HepG2 (cell line): Measurements from ENCODE around the gene TEDC1. TPM values are rescaled to one million over a fixed set of nuclear protein-coding genes. Genes with fewer than 3 reads are reported as not detected.

Source experiments
- ATAC-seq: fragments of 200-7000 bp; cut with Tn5 transposase; 3 replicates; pipeline ENCODE4 v1.9.1; 2020; ENCODE audit warnings: mild to moderate bottlenecking, moderate library complexity
- BruUV-seq: library from RNA; stranded (reverse); fragments of 400-500 nt; replicated peaks from 2 replicates; lab custom pipeline; 2021; lab: Mats Ljungman, UMichigan
- CTCF ChIA-PET: fragments of 300-600 bp; formaldehyde crosslinking; extraction: SDS; loops from one replicate; lab custom pipeline; 2021; ENCODE audit warnings: low total read pairs, inconsistent platforms, low intra/inter-chr PET ratio; lab: Yijun Ruan, JAX
- POLR2A ChIA-PET: fragments of 350-600 bp; sonication (Branson Sonifier 250); formaldehyde crosslinking; loops from one replicate; lab custom pipeline; 2020; ENCODE audit warnings: antibody characterized with exemption, inconsistent platforms; lab: Yijun Ruan, JAX
- DNase-seq: peaks from one replicate; pipeline ENCODE4 v3.0.0-alpha.2; 2015; ENCODE audit warnings: low spot score
- FAIRE-seq: peaks from 3 replicates; lab custom pipeline; 2011; peaks lifted over from hg19 to GRCh38; lab: Jason Lieb, UNC
- H2AFZ ChIP-seq: one replicate; pipeline ENCODE4 v1.6.1; 2011; ENCODE audit warnings: low read length, inconsistent platforms
- H3K27ac ChIP-seq: fragments of 300-600 bp; 3 replicates; pipeline ENCODE4 v1.8.0; 2011; ENCODE audit warnings: mixed run types, mild to moderate bottlenecking, mixed read lengths, low read length, inconsistent platforms; ENCODE audit not compliant: insufficient read depth; ENCODE audit errors: extremely low read length
- H3K27me3 ChIP-seq, 2 experiments: fragments of 200-600 bp in 1 of 2; 2 replicates in 1 of 2; 3 replicates in 1 of 2; pipeline versions ENCODE4 v1.6.0 to v1.8.0; 2011; ENCODE audit warnings: low read length in 2 of 2, mild to moderate bottlenecking in 2 of 2, moderate library complexity in 2 of 2, inconsistent platforms in 1 of 2; ENCODE audit not compliant: insufficient read depth in 2 of 2, control insufficient read depth in 1 of 2
- H3K36me3 ChIP-seq, 2 experiments: fragments of 200-600 bp in 1 of 2; replicated peaks in 1 of 2; 2 replicates in 1 of 2; 3 replicates in 1 of 2; pipeline versions ENCODE4 v1.5.1 to v1.8.0; 2011; ENCODE audit warnings: low read length in 2 of 2, inconsistent platforms in 1 of 2; ENCODE audit not compliant: insufficient read depth in 2 of 2, control insufficient read depth in 1 of 2
- H3K4me1 ChIP-seq: 2 replicates; pipeline ENCODE4 v1.5.1; 2012; ENCODE audit warnings: low read length, inconsistent platforms; ENCODE audit not compliant: insufficient read depth
- H3K4me2 ChIP-seq: 2 replicates; pipeline ENCODE4 v1.6.0; 2011; ENCODE audit warnings: low read depth, low read length, inconsistent platforms
- H3K4me3 ChIP-seq, 3 experiments: fragments of 200-600 bp in 1 of 3; sonication (generic), shearing (Covaris generic) in 1 of 3; replicated peaks in 1 of 3; 2 replicates each; pipeline ENCODE4 v1.5.1; 2011 to 2016; ENCODE audit warnings: low read length in 3 of 3, inconsistent platforms in 2 of 3, low read depth in 2 of 3, mild to moderate bottlenecking in 2 of 3, control low read depth in 1 of 3, mixed read lengths in 1 of 3; ENCODE audit not compliant: insufficient read depth in 1 of 3
- H3K79me2 ChIP-seq: one replicate; pipeline ENCODE4 v1.6.1; 2011; ENCODE audit warnings: low read length, inconsistent platforms; ENCODE audit not compliant: insufficient read depth
- H3K9ac ChIP-seq: 2 replicates; pipeline ENCODE4 v1.6.0; 2011; ENCODE audit warnings: mild to moderate bottlenecking, low read depth, low read length, inconsistent platforms; ENCODE audit not compliant: insufficient read depth
- H3K9me3 ChIP-seq: 2 replicates; pipeline ENCODE4 v1.5.1; 2012; ENCODE audit warnings: mild to moderate bottlenecking, low read length
- H4K20me1 ChIP-seq: 2 replicates; pipeline ENCODE4 v1.6.0; 2011; ENCODE audit warnings: inconsistent platforms, mild to moderate bottlenecking, low read length, moderate library complexity; ENCODE audit not compliant: insufficient read depth
- CREB3 ChIP-seq: sonication (generic); formaldehyde crosslinking; IDR thresholded peaks from 2 replicates; pipeline ENCODE4 v1.5.0; 2020; ENCODE audit warnings: missing genetic modification reagents
- DBP ChIP-seq: sonication (generic); formaldehyde crosslinking; IDR thresholded peaks from 2 replicates; pipeline ENCODE4 v1.4.0; 2020; ENCODE audit warnings: missing genetic modification reagents; ENCODE audit errors: not compliant biosample characterization
- MTERF4 ChIP-seq: sonication (generic); formaldehyde crosslinking; IDR thresholded peaks from 2 replicates; pipeline ENCODE4 v1.8.0; 2023; ENCODE audit warnings: mild to moderate bottlenecking, missing genetic modification reagents
- RORA ChIP-seq: sonication (generic); formaldehyde crosslinking; IDR thresholded peaks from 2 replicates; pipeline ENCODE4 v1.5.0; 2020; ENCODE audit warnings: mild to moderate bottlenecking, missing genetic modification reagents, moderate library complexity
- TMF1 ChIP-seq: sonication (generic); formaldehyde crosslinking; IDR thresholded peaks from 2 replicates; pipeline ENCODE4 v1.8.1; 2022; ENCODE audit warnings: low read depth, missing genetic modification reagents
- TRAFD1 ChIP-seq: sonication (generic); formaldehyde crosslinking; IDR thresholded peaks from 2 replicates; pipeline ENCODE4 v1.5.1; 2020; ENCODE audit warnings: missing genetic modification reagents, mild to moderate bottlenecking, borderline replicate concordance
- ZIK1 ChIP-seq: sonication (generic); formaldehyde crosslinking; IDR thresholded peaks from 2 replicates; pipeline ENCODE4 v1.5.0; 2020; ENCODE audit warnings: mild to moderate bottlenecking, low read depth, missing genetic modification reagents, borderline replicate concordance
- ZNF570 ChIP-seq: sonication (generic); formaldehyde crosslinking; IDR thresholded peaks from 2 replicates; pipeline ENCODE4 v1.4.0; 2020; ENCODE audit warnings: mild to moderate bottlenecking, missing genetic modification reagents, borderline replicate concordance
- ZNF784 ChIP-seq: sonication (generic); formaldehyde crosslinking; IDR thresholded peaks from 2 replicates; pipeline ENCODE4 v1.5.1; 2020; ENCODE audit warnings: missing genetic modification reagents, mild to moderate bottlenecking, borderline replicate concordance
- ZNF790 ChIP-seq: sonication (generic); formaldehyde crosslinking; IDR thresholded peaks from 2 replicates; pipeline ENCODE4 v1.8.0; 2022; ENCODE audit warnings: missing genetic modification reagents, mild to moderate bottlenecking, borderline replicate concordance
- WGBS: methylation state at CpG from one replicate; pipeline ENCODE4 v1.1.6; 2017; ENCODE audit warnings: low lambda C conversion rate; 5-methylcytosine and 5-hydroxymethylcytosine counted together
- in situ Hi-C: cut with HindIII; loops from 2 replicates; pipeline ENCODE4 v1.10.0; 2017; ENCODE audit warnings: low pct_unique_long_range_greater_than_20kb; ENCODE audit not compliant: extremely low pct_ligation_motif_present
- intact Hi-C: fragments of 100-400 bp; cut with micrococcal nuclease; formaldehyde crosslinking; loops from one replicate; pipeline ENCODE4 v1.10.0; 2022; ENCODE audit not compliant: unreplicated experiment
- polyA plus RNA-seq, 8 experiments: library from polyadenylated mRNA; depleted of rRNA in 3 of 8; stranded (reverse) in 7 of 8; unstranded in 1 of 8; fragments of >200 nt; fragmentation: Illumina TruSeq in 4 of 8; extraction: Trizol in 4 of 8; gene quantifications; 2 replicates each; pipeline versions ENCODE4 v1.2.1 to v1.2.3, GENCODE V29; 2011 to 2016; ENCODE audit warnings: low read depth in 4 of 8, missing spikeins in 1 of 8, mixed read lengths in 1 of 8; ENCODE audit not compliant: insufficient read depth in 1 of 8
- total RNA-seq, 5 experiments: library from RNA; depleted of rRNA; stranded (reverse); fragments of >200 nt; fragmentation: Illumina TruSeq; extraction: Trizol; gene quantifications; 2 replicates each; pipeline ENCODE4 v1.2.3, GENCODE V29; 2016; ENCODE audit warnings: low read depth in 1 of 5

TEDC1 gene
- total and polyA plus RNA-seq, 2 of the 13 experiments (the other 11 are each of a cell fraction or from before 2014, with no cell fraction given) = 5.7 to 27.4 TPM

- TF ChIP-seq CREB3 (CRISPR knock-in tag) (0 out of 2 replicates have a peak, but pooled peaks have one; percentile 59), DBP (CRISPR knock-in tag) (no peak), RORA (no peak), ZNF570 (no peak)
- TF ChIP-seq, all 625 proteins: peak for 262
Observed at GRCh38 chr14:105499256-105500035, 8.4 kb downstream of the TEDC1 start (continued).

GRCh38 chr14:105500036-105500725, 9.1 kb downstream of the TEDC1 start:
- peak overlapping the region in 1 of 3 experiments; percentile 52; a peak in 2 of 6 replicates for H3K4me3 ChIP-seq
- DNase-seq (no peak), ATAC-seq (no peak), FAIRE-seq (no peak)
- in situ Hi-C loops = no loop called here
- peaks cover 0 to 3% of the 10 kb centered on the region in 2 experiments; a peak in 3 of 5 replicates for H3K27me3 ChIP-seq
- TSS peak; percentile 36 for BruUV-seq
- peak overlapping the region; percentile 67 for H3K4me2 ChIP-seq
- H3K9me3 ChIP-seq = no peaks in the 10 kb centered on the region
- ChIA-PET POLR2A (interaction anchor here (1.1 to 1.8 kb wide), 5 partner anchors 8 to 28 kb away, joined by 3 to 8 read pairs (median 5); partner anchors contain the start of gene TMEM121), CTCF (no interaction called here)
- 54% methylated on average over 10 of the region's 21 CpGs for WGBS
- H4K20me1 ChIP-seq = no peaks in the 10 kb centered on the region
- intact Hi-C loops = no loop called here
- no peaks in the 10 kb centered on the region for H3K36me3 ChIP-seq
- peaks cover 13% of the 10 kb centered on the region for H3K79me2 ChIP-seq
- no peak overlapping the region for H2AFZ ChIP-seq
- peak overlapping the region; percentile 96 for H3K27ac ChIP-seq
- H3K4me1 ChIP-seq = peaks cover 92% of the 10 kb centered on the region
- H3K9ac ChIP-seq = peak overlapping the region; percentile 79
- 0 out of 2 replicates have a peak, but pooled peaks have one; percentile 21 for TF ChIP-seq ZNF784 (CRISPR knock-in tag)
- TF ChIP-seq ZIK1 (CRISPR knock-in tag) = peak; percentile 9; the same call in 1 of the 2 replicates
- TF ChIP-seq TMF1 (CRISPR knock-in tag) = no peak; the same call in 1 of the 2 replicates
- peak; percentile 34; the same call in 1 of the 2 replicates for TF ChIP-seq ZNF790
- no peak for TF ChIP-seq TRAFD1
- 0 out of 2 replicates have a peak, but pooled peaks have one; percentile 42 for TF ChIP-seq MTERF4
